ENCODE data around the gene CD2AP.
"Not testable (repeated sequence)": the region's sequence is repeated elsewhere in the genome, so short reads cannot be mapped to it uniquely, and the experiment has no call there.

CD2AP gene

GRCh38 chr6:47647626-47648025 is 170.0 kb downstream of the CD2AP start:
- not testable (repeated sequence) for DNase-seq

- DNase-seq = no peak
These were observed 170.4 kb downstream of the CD2AP start for GRCh38 chr6:47648031-47648430.

- DNase-seq = peak; percentile 21
These were observed 173.2 kb downstream of the CD2AP start for GRCh38 chr6:47650553-47651432.

GRCh38 chr6:47651505-47651944 is 173.9 kb downstream of the CD2AP start:
- DNase-seq = no peak

GRCh38 chr6:47653706-47654105 is 176.1 kb downstream of the CD2AP start:
- no peak for DNase-seq

GRCh38 chr6:47654255-47654654 is 176.7 kb downstream of the CD2AP start:
- no peak for DNase-seq

- DNase-seq = peak; percentile 13
These were observed 178.4 kb downstream of the CD2AP start for GRCh38 chr6:47655719-47656595.

GRCh38 chr6:47661960-47662359 is 184.4 kb downstream of the CD2AP start:
- DNase-seq = peak; percentile 5

GRCh38 chr6:47663462-47664216 is 186.1 kb downstream of the CD2AP start:
- DNase-seq = no peak

GRCh38 chr6:47665112-47665511 is 187.5 kb downstream of the CD2AP start:
- DNase-seq = no peak

- DNase-seq = no peak
These were observed 192.3 kb downstream of the CD2AP start for GRCh38 chr6:47669684-47670513.

GRCh38 chr6:47670851-47671250 is 193.3 kb downstream of the CD2AP start:
- no peak for DNase-seq

- no peak for DNase-seq
These were observed 194.2 kb downstream of the CD2AP start for GRCh38 chr6:47671777-47672176.

- no peak for DNase-seq
These were observed 195.2 kb downstream of the CD2AP start for GRCh38 chr6:47672816-47673215.

GRCh38 chr6:47674673-47675072 is 197.1 kb downstream of the CD2AP start:
- DNase-seq = no peak
